ENCODE results near the gene RELN. TPM values are rescaled to one million over a fixed set of nuclear protein-coding genes. Genes with fewer than 3 reads are reported as not detected.

RELN gene
- total RNA-seq, 1 donor from 2014 or later, result not detected

DNA sequence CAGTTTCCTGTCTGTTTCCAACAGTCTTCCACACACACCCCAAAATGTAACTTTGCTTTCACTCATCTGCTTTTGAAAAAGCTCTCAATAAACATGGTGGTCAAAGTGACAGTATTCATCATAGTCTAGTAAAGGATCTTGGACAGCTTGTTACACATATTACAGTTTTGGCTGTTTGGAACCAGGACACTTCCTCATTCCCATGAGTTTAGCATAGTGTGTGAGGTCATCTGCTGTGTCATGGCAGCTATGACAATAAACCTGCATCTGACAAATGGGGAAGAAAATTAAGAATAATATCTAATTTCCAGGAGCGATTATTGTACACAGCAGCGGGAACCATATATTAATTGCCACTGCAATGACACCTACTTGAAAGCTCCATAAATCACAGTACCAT is 359.1 kb downstream of the RELN start:
- H3K27me3 Mint-ChIP-seq (ENCODE audit: low read depth), result no peaks in the 10 kb centered on the region
- H3K36me3 Mint-ChIP-seq (ENCODE audit: low read depth), result no peaks in the 10 kb centered on the region
- H3K4me3 Mint-ChIP-seq (ENCODE audit: unreplicated experiment), result no peak overlapping the region
- DNase-seq (ENCODE audit: low spot score), result no peak
- no peaks in the 10 kb centered on the region for H3K9me3 Mint-ChIP-seq (ENCODE audit: low read depth)
- no peak overlapping the region for H3K27ac Mint-ChIP-seq (ENCODE audit: unreplicated experiment)
- no peak for TF ChIP-seq CTCF (IDR thresholded peaks at IDR 0.05)
- H3K4me1 Mint-ChIP-seq (ENCODE audit: low read depth), result peaks cover 10% of the 10 kb centered on the region

GRCh38 chr7:103628742-103629141 is 360.7 kb downstream of the RELN start:
- Mint-ChIP-seq H3K27ac (ENCODE audit: unreplicated experiment) (no peak overlapping the region), H3K9me3 (ENCODE audit: low read depth) (no peaks in the 10 kb centered on the region), H3K4me1 (ENCODE audit: low read depth) (peaks cover 10% of the 10 kb centered on the region), H3K36me3 (ENCODE audit: low read depth) (no peaks in the 10 kb centered on the region), H3K4me3 (ENCODE audit: unreplicated experiment) (no peak overlapping the region), H3K27me3 (ENCODE audit: low read depth) (no peaks in the 10 kb centered on the region)
- no peak for DNase-seq (ENCODE audit: low spot score)
- TF ChIP-seq CTCF (IDR thresholded peaks at IDR 0.05), result no peak

DNA sequence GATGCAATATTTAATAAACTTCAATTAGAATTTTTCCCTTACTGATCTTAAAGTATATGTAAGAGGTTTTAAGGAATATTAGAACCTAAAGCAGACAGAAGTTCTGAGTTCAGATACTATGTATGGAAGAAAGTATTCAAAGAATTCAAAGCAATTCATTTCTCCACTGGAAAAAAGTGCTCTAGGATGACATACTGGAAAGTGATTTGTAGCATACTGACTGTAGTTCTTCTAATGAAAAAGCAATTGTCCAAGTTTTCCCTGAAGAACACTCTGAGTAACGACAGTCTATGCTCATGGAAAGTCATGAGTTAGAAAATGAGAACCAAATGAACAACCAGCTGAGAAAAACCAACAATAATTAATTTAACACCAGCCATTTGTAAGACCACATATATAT is 362.7 kb downstream of the RELN start:
- no peak overlapping the region for H3K4me3 Mint-ChIP-seq (ENCODE audit: unreplicated experiment)
- H3K9me3 Mint-ChIP-seq (ENCODE audit: low read depth), result no peaks in the 10 kb centered on the region
- no peaks in the 10 kb centered on the region for H3K36me3 Mint-ChIP-seq (ENCODE audit: low read depth)
- H3K27ac Mint-ChIP-seq (ENCODE audit: unreplicated experiment), result peak overlapping the region; percentile 17
- TF ChIP-seq CTCF (IDR thresholded peaks at IDR 0.05), result no peak
- H3K4me1 Mint-ChIP-seq (ENCODE audit: low read depth), result peaks cover 10% of the 10 kb centered on the region
- DNase-seq (ENCODE audit: low spot score), result no peak
- no peaks in the 10 kb centered on the region for H3K27me3 Mint-ChIP-seq (ENCODE audit: low read depth)

GRCh38 chr7:103622274-103622673 is 367.2 kb downstream of the RELN start:
- DNase-seq (ENCODE audit: low spot score), result no peak
- no peak overlapping the region for H3K4me3 Mint-ChIP-seq (ENCODE audit: unreplicated experiment)
- no peak for TF ChIP-seq CTCF (IDR thresholded peaks at IDR 0.05)
- no peaks in the 10 kb centered on the region for H3K27me3 Mint-ChIP-seq (ENCODE audit: low read depth)
- H3K27ac Mint-ChIP-seq (ENCODE audit: unreplicated experiment), result no peak overlapping the region
- no peaks in the 10 kb centered on the region for H3K9me3 Mint-ChIP-seq (ENCODE audit: low read depth)
- H3K36me3 Mint-ChIP-seq (ENCODE audit: low read depth), result no peaks in the 10 kb centered on the region
- peaks cover 8% of the 10 kb centered on the region for H3K4me1 Mint-ChIP-seq (ENCODE audit: low read depth)

DNA sequence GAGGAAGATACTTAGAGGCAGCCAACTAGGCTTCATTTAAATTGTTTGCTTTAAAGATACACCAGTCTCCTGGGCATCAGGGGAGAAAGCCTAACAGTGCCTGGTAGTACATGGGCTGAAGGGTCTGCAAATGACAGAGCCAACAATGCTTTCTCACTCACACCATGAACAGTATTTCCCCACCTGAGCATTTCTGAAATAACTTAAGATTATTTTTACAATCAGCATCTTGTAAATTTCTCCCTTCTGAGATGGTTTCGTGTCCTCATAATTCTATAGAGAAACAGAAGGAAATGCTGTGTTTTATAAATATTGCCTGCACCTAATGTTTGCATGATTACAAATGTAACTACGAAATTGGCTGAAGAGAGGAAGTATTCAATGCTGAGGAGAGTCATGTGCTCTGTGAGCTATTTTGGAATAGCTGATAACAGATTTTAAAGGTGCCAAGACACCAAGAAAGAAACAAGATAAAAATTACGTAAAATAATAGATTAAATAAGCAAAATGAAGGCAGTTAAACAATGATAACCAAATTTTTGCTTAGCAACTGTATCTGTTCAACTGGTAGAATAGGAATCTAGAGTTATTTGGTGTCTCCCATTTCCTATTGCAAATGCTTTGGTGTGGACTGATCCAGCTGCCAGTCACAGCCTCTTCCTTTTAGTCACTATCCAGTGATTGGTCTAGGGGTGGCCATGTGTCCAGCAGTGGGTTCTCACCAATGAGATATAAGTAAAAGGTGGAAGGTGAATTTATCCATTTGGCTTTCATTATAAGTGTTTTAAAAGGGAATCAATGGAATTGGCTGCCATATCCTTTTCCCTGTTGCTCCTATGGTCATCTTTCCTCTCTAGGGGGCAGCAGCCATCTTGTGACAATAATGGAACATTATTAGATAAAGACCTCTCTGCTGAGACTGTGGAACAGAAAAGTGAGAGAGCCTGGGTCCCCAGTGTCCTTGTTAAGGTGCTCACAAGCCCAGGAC is 375.5 kb downstream of the RELN start:
- H3K27me3 Mint-ChIP-seq (ENCODE audit: low read depth), result no peaks in the 10 kb centered on the region
- TF ChIP-seq CTCF (IDR thresholded peaks at IDR 0.05), result peak; percentile 58
- no peak for DNase-seq (ENCODE audit: low spot score)
- H3K4me3 Mint-ChIP-seq (ENCODE audit: unreplicated experiment), result no peak overlapping the region
- H3K9me3 Mint-ChIP-seq (ENCODE audit: low read depth), result no peaks in the 10 kb centered on the region
- H3K4me1 Mint-ChIP-seq (ENCODE audit: low read depth), result no peaks in the 10 kb centered on the region
- H3K36me3 Mint-ChIP-seq (ENCODE audit: low read depth), result no peaks in the 10 kb centered on the region
- H3K27ac Mint-ChIP-seq (ENCODE audit: unreplicated experiment), result no peak overlapping the region

Measured in chondrocyte (in vitro differentiated cells).